HG03196 (cell line): ENCODE data around the gene RNF149.

ENCODE experiments used
- ATAC-seq: cut with Tn5 transposase; IDR thresholded peaks from one replicate; pipeline ENCODE4 v1.9.1; 2021; ENCODE audit not compliant: unreplicated experiment

Gene RNF149

DNA sequence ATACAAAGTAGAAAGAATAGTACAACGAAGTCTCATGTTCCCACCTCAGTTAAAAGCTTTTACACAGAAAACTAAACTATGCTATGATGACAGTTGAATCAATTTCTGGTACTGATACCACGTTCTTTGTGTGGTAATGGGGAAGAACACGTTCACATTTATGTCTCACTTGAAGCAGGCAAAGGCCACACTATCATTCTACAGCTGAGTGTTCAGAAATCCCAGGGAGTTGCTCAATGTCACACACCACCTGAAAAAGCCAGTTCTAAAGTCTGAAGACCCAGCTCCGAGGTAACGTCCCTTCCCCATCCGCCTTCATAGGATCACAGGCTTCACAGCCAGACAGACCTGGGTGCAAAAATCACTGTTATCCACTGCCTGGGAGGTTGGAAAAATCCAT, 8.9 kb downstream of the RNF149 start:
- ATAC-seq = no peak

DNA sequence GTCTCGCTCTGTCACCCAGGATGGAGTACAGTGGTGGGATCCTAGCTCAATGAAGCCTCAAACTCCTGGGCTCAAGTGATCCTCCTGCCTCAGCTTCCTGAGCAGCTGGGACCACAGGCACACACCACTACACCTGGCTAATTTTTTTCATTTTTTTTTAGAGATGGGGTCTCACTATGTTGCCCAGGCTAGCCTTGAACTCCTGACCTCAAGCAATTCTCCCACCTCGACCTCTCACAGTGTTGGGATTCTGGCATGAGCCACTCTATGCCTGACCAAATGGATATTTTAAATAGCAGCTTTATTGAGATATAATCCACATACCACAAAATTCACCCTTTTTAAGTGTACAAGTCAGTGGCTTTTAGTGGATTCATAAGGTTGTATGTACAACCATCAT, 11.1 kb downstream of the RNF149 start:
- ATAC-seq = no peak

DNA sequence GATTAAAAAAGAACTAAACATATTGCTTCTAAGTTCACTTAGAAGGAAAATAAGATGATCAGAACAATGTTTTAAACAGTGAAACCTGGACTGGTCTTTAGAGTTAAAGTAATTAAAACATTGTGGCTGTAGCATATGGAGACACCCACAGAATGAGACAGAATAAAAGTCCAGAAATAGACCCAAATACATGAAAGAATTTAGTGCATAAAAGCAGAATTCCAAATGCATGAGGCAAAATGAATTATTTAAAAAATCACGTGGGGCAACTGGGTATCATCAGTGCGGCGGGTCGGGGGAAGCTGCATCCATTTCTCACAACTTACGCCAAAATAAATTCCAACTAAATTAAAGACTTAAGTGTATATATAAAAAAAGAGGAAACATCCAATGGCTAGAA, 12.1 kb downstream of the RNF149 start:
- no peak for ATAC-seq

DNA sequence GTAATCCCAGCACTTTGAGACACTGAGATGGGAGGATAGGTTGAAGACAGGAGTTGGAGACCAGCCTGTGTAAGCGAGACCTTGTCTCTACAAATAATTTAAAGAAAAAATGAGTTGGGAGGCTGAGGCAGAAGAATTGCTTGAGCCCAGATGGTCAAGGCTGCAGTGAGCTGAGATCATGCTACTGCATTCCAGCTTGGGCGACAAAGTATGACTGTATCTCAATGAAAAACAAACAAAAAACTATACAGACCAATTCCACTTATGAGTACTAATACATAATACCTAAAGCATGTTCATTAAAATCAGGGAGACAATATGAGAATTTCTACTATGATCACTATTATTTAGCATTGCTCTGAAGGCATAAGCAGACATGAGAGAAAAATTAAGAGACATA, 12.6 kb downstream of the RNF149 start:
- no peak for ATAC-seq

DNA sequence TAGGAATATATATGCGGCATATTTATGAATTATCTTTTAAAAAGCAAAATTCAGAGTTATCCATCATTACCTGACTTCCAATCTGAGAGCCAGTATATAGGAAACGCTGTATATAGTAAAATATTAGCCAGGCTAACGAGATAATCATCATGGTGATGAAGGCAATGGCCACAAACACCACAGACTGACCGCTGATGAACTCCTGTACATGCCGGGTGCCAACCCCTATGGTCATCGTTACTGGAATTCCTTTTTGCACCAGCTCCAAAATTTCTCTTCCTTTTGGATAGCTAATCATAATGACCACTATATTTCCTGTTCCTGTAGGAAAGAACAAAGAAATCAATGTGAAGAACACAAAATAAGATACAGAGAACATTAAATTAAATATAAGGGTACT, 13.6 kb downstream of the RNF149 start:
- ATAC-seq = no peak

DNA sequence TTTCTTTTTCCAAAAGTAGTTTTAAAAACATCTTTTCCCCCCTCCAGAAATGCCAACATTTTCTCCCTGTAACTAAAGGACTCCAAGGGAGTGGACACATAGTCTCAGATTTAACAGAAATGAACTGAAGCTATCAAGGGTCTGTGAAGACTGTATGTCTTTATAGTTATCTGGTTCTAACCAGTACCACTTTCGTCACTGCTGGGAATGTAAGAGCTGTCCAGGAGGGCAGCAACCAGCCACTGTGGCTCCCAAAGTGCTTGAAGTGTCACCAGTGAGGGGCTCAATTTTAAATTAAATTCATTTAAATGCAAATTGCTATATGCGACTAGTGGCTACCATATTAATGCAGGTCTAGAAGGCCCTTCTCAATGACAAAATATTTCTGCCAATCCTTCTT, 15.0 kb downstream of the RNF149 start:
- no peak for ATAC-seq

DNA sequence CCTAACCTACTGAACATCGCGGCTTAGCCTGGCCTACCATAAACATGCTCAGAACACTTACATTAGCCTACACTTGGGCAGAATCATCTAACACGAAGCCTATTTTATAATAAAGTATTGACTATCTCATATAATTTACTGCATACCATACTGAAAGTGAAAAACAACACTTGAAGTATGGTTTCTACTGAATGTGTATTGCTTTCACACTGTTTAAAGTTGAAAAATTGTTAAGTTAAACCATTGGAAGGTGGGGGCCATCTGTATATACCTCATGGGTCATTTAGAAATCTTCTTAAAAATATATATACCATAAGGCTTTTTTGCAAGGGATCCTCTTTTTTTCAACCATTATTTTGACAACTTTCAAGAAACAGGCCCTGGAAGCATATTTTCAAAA, 16.5 kb downstream of the RNF149 start:
- no peak for ATAC-seq

DNA sequence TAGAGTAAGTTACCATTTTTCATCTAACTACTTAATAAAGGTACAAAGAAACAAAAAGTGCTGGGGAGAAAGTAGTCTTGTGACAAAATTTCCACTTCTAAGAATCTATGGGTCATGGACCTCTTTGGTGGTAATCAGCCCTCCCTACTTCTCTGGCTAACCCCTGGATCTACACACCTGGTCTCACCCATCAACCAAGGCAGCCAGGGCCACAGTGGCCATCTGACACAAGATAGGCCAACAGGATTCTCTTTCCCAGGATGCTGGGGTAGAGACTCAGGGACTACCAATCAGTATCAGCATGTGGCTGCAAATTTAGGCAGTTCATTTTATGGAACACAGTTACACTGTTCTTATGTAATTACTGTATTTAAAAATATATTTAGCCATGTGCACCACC, 17.8 kb downstream of the RNF149 start:
- ATAC-seq = no peak

DNA sequence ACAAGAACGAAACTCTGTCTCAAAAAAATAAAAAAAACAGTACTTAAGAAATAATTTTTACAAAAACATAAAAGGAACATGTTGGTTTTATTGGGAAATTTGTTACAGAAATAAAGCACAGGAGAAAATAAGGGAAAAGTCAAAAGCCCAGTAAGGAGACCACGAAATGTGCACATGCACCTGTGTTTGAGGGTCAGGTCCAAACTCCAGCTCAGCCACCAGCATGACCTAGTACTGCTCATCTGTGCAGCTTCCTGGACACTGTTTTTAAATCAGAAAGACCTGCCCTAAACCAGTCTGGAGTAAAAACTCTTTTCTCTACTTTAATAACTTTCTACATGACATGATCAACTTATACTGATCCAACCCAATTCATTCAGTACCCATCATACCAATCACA, 21.2 kb downstream of the RNF149 start:
- ATAC-seq = no peak

DNA sequence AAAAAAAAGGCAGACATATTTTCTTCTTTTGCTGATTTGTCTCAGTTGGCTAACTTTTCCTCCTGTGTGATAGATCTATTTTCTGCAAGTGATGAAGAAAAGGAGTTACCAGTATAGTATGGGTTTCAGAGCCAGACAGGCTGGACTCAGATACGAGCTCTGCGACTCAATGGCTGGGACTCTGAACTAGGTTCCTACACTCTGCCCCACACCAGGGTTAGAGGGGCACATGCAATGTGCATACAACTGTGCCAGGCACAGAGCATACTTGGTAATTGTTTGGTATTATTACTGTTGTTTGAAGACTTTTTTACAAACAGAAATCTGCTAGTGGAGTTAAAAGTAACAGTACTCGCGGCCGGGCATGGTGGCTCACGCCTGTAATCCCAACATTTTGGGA, 21.8 kb downstream of the RNF149 start:
- no peak for ATAC-seq

DNA sequence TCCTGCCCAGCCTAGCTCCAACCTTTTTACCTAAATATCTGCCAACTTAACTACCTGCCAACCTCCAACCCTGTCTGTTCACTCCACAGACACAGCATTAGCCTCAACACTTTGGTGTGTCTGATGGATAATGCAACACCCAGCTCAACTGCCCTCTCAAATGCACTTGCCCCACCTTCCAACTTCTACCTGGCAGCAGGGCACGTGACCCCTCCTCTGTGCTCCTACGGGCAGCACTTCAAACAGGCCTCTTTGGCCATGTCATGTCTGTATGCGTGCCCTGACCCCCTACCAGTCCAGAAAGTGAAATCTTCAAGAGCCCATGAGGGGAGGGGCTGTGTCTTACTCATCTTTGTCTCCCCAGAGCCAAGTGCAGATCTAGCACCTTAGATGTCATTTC, 25.5 kb downstream of the RNF149 start:
- no peak for ATAC-seq

DNA sequence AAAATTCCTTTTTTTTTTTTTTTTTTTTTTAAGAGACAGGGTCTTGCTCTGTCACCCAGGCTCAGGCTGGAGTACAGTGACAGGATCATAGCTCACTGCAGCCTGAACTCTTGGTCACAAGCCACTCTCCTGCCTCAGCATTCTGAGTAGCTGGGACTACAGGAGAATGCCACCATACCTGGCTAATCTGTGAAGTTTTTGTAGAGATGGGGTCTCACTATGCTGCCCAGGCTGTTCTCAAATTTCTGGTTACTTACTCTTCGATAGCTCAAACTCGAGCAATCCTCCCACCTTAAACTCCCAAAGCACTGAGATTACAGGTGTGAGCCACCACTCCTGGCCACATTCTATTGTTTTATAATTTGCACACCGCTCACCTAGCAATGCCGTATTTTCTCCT, 27.0 kb downstream of the RNF149 start:
- no peak for ATAC-seq

DNA sequence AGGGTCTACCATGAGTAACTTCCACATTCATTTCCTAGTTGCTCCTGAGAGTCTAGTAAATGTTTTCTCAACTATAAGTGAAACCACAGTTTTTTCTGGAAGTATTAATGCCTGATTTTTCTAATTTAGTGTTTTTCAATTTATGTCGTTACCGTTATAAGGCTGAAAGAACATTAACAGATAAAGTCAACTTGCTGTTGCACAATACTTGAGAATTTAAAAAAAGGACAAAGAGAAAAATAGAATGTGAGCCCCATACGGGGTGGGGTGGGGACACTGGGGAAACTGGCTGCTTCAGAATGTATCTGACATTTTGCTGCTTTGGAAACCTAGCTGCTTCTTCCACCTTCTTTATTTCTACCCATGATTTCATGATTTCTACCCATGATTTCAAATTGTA, 29.6 kb downstream of the RNF149 start:
- ATAC-seq = no peak

DNA sequence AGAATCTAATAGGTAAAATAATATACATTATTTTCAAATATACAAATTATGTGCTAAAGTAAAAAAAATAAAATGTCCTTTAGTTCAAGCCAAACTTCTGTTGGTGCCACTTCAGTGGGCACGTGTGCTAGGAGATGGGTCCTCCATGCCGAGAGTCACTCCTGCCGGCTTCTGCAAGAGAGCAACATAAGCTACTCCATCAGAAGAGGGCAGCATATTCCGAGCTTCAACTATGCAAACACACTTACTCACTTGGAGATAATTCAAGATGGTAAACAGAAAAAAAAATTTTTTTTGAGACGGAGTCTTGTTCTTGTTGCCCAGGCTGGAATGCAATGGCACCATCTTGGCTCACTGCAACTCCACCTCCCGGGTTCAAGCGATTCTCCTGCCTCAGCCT, 31.4 kb downstream of the RNF149 start:
- no peak for ATAC-seq

DNA sequence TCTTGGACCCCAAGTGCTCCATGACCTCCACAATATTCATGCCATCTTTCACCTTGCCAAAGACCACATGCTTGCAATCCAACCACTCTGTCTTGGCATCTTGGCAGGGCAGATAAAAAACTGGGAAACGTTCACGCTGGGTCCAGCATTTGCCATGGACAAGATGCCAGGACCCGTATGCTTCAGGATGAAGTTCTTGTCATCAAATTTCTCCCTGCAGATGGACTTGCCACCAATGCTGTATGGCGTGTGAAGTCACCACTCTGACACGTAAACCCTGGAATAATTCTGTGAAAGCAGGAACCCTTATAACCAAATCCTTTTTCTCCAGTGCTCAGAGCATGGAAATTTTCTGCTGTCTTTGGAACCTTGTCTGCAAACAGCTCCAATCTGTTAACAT, 34.4 kb downstream of the RNF149 start:
- no peak for ATAC-seq

DNA sequence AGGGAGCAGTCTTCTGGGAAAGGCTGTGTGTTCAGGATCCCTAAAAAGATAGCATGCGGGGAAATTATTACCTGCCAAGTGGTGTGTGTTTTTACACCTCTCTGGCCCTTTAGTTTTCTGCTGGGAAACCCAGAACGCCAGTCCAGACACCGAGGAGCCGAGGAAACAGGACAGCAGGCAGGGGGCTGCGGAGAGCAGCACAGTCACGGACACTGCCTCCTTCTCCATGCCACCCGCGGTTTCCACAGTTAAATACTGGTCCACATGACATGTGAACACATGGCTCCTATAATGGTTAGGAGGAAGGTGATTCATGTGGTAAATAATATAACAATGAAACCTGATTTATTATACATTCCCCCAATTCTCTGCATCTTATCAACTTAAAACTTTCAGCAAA, 35.4 kb downstream of the RNF149 start:
- ATAC-seq = no peak

DNA sequence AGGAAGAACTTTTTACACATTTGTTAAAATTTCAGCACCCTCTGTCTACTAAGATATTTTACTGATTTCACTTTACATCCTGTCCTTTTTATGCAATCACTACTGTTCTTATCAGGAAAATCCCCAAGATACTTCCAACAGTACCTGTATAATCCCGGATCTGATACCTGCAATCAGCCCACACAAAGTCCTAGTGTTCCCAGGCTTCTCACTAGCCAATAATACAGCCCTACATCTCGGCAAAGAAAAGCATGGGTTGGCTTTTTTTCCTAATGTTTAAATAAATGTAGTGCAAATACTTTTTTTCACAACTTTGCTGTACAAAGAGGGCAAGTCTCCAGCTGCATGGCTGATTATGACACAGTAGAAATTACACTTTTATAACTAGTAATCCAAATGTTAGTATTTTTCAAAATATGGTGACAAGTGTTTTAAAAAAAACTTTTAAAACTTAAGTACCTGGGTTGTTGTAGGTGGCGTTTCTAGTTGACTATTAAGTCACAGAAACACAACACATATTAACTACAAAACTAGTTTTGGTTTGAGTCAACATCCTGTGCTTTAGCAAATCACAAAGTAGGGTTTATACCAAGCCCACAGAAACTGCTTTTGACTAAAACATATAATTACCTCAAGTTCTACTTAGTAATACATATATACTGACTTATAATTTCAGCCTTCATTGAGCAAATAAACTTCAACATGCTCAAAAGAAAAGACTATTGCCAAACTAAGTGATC, 36.3 kb downstream of the RNF149 start:
- ATAC-seq = peak; percentile 68

DNA sequence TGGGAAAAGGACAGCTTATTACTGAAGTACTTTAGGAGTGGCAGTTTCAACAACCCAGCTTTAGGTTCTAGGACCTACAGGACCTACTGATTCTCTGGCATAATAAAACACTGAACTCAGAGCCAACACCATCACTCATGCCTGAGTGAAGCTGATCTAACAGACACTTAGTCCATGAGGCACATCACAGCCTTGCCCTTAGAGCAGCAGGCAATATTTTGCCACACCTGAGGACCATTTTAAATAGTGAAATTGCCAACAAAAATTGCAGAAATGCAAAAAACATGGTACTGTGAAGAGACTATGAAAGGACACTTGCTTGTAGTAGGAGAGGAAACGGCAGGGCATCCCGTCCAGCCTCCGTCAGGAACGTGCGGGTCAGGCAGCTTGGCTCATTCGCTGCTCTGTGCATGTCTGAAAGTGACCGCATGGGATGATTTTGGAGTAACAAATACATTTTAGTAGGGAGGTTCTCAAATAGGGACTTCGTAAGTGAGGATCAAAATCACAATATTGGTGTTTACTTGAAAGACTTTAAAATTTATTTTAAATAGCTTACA, 37.7 kb downstream of the RNF149 start:
- ATAC-seq = no peak

DNA sequence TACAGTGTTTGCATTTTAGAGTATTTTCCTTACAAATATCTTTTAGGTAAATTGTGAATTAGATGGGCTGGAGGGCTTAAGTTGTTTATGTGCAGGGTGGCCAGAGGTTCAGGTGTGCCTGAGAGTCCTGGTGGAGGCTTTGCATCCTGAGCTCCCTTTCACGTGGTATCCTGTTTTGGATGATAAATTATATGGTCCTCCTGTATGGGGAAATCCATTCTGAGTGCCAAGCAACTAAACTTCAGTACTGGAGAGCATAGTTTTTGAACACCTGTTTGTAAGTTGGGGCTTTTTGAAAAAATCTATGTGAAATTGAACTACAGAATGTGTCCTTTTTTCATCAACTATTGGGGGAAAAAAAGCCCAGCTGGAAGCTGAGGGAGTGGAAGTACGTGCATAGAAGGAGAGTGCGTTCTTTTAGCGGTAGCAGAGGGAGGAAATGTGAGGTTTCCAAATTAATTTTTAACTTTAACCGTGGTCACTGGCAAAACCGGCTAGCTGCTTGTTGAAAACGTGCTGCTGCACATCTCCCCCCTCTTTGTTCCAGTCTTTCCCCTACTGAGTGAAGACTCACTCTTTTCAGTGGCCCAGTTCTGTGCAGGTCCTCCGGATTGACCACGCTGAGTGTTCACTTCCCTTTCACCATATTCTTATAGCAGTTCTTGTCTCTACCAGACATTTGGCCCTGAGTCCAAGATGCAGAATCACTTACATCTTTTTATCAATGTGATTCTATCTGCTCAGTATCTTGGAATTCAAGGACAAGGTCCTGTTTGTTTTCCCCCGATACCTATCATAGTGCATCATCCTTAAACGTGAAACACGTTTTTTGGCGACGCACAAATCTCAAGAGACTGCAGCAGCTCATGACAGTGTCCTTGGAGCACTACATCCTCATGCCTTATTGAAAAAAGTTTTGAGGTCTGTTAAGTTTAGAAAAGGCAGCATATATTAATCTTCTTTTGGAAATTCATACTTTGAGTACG, 40.5 kb downstream of the RNF149 start:
- peak; percentile 56 for ATAC-seq

DNA sequence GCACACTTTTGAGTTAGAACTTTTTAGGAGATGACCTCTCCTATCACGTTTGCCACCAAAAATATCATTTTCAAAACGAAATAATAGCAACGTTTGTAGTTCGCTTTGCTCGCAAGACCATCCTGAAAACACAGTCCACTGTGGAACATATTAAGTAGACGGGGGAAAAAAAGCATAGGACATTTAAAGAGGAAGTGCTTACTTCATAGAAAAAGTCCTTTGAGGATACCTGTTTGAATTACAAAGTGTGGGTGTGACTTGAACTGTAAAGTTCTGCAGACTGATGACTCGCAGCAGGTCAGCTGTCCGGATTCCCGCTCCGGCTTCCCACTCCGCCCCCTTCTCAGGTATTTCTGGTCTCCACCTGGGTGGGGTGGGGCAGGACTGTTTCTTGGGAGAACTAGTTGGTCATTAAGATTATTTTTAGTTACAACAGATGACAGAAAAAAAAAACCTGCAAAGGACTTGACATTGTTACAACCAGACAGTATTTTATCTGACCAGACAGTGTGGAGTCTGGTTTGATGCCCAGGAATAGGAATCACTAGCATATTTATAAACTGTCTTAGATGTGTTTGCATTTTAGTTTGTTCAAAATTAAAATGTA, 42.5 kb downstream of the RNF149 start:
- ATAC-seq = no peak

DNA sequence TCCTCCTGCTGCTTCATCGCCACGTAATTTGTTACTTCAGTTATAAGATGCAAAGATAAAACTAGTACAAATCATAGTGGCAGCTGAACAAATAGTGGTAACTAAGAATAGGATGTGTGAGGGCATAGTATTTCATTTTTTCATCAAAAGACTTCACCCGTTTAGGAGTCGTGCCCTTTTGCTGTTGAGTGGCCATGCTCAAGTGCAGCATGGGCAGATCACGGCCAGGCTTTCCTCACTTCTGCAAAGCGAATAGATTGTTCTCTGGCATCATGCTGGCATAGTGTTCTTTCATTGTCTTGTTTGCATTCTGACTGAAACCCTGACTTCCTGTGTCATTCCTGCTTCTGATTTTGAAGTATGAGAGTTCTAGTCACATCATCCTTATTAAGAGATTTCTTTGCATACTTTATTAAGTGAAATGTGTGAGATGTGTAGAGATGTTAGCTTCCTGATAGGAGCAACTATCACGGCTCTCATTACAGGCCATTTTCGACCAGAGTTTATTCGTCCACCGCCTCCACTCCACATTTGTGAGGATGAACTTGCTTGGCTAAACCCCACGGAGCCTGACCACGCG, 44.1 kb downstream of the RNF149 start:
- ATAC-seq = no peak
